GM12878 (cell line): Measurements from ENCODE around the gene TXNDC17. TPM values are rescaled to one million over a fixed set of nuclear protein-coding genes. Genes with fewer than 3 reads are reported as not detected.

Experiments
- BCL11A ChIP-seq: IDR thresholded peaks from 2 replicates; pipeline ENCODE4 v1.6.1; 2011; ENCODE audit warnings: low read depth, low read length
- CEBPZ ChIP-seq: fragments of 150-350 bp; IDR thresholded peaks from 2 replicates; pipeline ENCODE4 v1.6.1; 2016; ENCODE audit warnings: low read depth, low read length
- EZH2 ChIP-seq: IDR thresholded peaks from 2 replicates; pipeline ENCODE4 v1.6.1; 2012; ENCODE audit warnings: low read depth, mild to moderate bottlenecking, control low read depth, inconsistent platforms, low read length, borderline replicate concordance; ENCODE audit not compliant: control insufficient read depth
- FOS ChIP-seq: IDR thresholded peaks from 3 replicates; pipeline ENCODE4 v1.6.1; 2011; ENCODE audit warnings: borderline replicate concordance; ENCODE audit not compliant: insufficient read length; ENCODE audit errors: extremely low read depth
- IRF3 ChIP-seq: fragments of 450-650 bp; IDR thresholded peaks from 2 replicates; pipeline ENCODE4 v1.6.1; 2014; ENCODE audit warnings: mild to moderate bottlenecking
- KDM1A ChIP-seq: fragments of 200-600 bp; sonication (generic); IDR thresholded peaks from 2 replicates; pipeline ENCODE4 v1.6.1; 2016; ENCODE audit warnings: borderline replicate concordance
- MAX ChIP-seq: IDR thresholded peaks from 2 replicates; pipeline ENCODE4 v1.6.1; 2012; ENCODE audit warnings: low read depth, low read length, improper control_type of control experiment
- NFXL1 ChIP-seq: fragments of 450-650 bp; IDR thresholded peaks from 2 replicates; pipeline ENCODE4 v1.6.1; 2017; ENCODE audit warnings: antibody characterized with exemption, mild to moderate bottlenecking, borderline replicate concordance
- PKNOX1 ChIP-seq: fragments of 450-650 bp; IDR thresholded peaks from 2 replicates; pipeline ENCODE4 v1.6.1; 2016; ENCODE audit warnings: mild to moderate bottlenecking
- RUNX3 ChIP-seq: IDR thresholded peaks from 2 replicates; pipeline ENCODE4 v1.6.1; 2012; ENCODE audit warnings: low read length, inconsistent platforms
- SREBF1 ChIP-seq: IDR thresholded peaks from 2 replicates; pipeline ENCODE4 v1.6.1; 2012; ENCODE audit warnings: mild to moderate bottlenecking, low read length
- TCF12 ChIP-seq: IDR thresholded peaks from 2 replicates; pipeline ENCODE4 v1.6.1; 2011; ENCODE audit warnings: low read depth, mild to moderate bottlenecking, low read length
- USF2 ChIP-seq: IDR thresholded peaks from 2 replicates; pipeline ENCODE4 v1.6.1; 2011; ENCODE audit warnings: low read depth, low read length, improper control_type of control experiment, borderline replicate concordance
- ZBTB11 ChIP-seq: fragments of 450-650 bp; formaldehyde crosslinking; IDR thresholded peaks from 2 replicates; pipeline ENCODE4 v1.5.0; 2022; ENCODE audit warnings: mild to moderate bottlenecking, missing genetic modification characterization
- ZNF24 ChIP-seq: fragments of 450-650 bp; IDR thresholded peaks from 2 replicates; pipeline ENCODE4 v1.6.1; 2017; ENCODE audit warnings: antibody characterized with exemption, mild to moderate bottlenecking
- polyA plus RNA-seq, 11 experiments: library from polyadenylated mRNA; depleted of rRNA in 4 of 11; unstranded in 6 of 11; stranded (reverse) in 5 of 11; fragments of >200 nt; fragmentation: Nextera tagmentation in 4 of 11; fragmentation: Illumina TruSeq in 1 of 11; extraction: Ambion mirVana in 4 of 11; extraction: Trizol in 1 of 11; gene quantifications; 1 replicate in 1 of 11; 2 replicates in 10 of 11; pipeline versions ENCODE4 v1.2.1 to v1.2.3, GENCODE V29; 2011 to 2016; ENCODE audit warnings: inconsistent platforms in 2 of 11, missing spikeins in 2 of 11, low read depth in 1 of 11
- total RNA-seq, 4 experiments: library from RNA; depleted of rRNA in 3 of 4; stranded (reverse); fragments of >200 nt in 3 of 4; fragmentation: Illumina TruSeq in 1 of 4; extraction: Trizol in 1 of 4; gene quantifications; 2 replicates each; pipeline versions ENCODE4 v1.2.1 to v1.2.3, GENCODE V29; 2013 to 2021

Gene TXNDC17
- total and polyA plus RNA-seq, 10 of the 15 experiments (the other 5 are each of a cell fraction or from before 2014, with no cell fraction given), result 124 to 957 (median 216) TPM

- no peak for TF ChIP-seq IRF3
- peak; percentile 83 for TF ChIP-seq RUNX3
- no peak for TF ChIP-seq ZBTB11 (CRISPR knock-in tag)
- no peak for TF ChIP-seq BCL11A
- TF ChIP-seq TCF12, result peak; percentile 74
- TF ChIP-seq NFXL1, result no peak
- TF ChIP-seq PKNOX1, result no peak
- no peak for TF ChIP-seq FOS
- TF ChIP-seq KDM1A, result no peak
- TF ChIP-seq EZH2, result no peak
- TF ChIP-seq ZNF24, result no peak
- TF ChIP-seq CEBPZ, result no peak
- no peak for TF ChIP-seq SREBF1
- TF ChIP-seq USF2, result no peak
- TF ChIP-seq MAX, result no peak
Observed at GRCh38 chr17:6660805-6661463, 20.1 kb downstream of the TXNDC17 start (continued).
